Colonic mucosa (tissue), 4 donors: ENCODE data around the gene EYA4. TPM values are rescaled to one million over a fixed set of nuclear protein-coding genes. Genes with fewer than 3 reads are reported as not detected.

Experiments
- DNase-seq: peaks from one replicate; pipeline ENCODE4 v3.0.0-alpha.2; 2020
- H3K27ac ChIP-seq: fragments of 200-600 bp; one replicate; pipeline ENCODE4 v1.8.0; 2021
- H3K27me3 ChIP-seq: fragments of 200-600 bp; one replicate; pipeline ENCODE4 v1.8.0; 2021
- H3K36me3 ChIP-seq: fragments of 200-600 bp; one replicate; pipeline ENCODE4 v1.8.0; 2021
- H3K4me1 ChIP-seq: fragments of 200-600 bp; one replicate; pipeline ENCODE4 v1.8.0; 2021; ENCODE audit warnings: mild to moderate bottlenecking
- H3K4me3 ChIP-seq: fragments of 200-600 bp; one replicate; pipeline ENCODE4 v1.8.0; 2021
- H3K9ac ChIP-seq, 2 donors: one replicate each; pipeline ENCODE4 v1.7.0; 2013; ENCODE audit warnings: control low read depth in 2 of 2, low read depth in 2 of 2, low read length in 2 of 2
- H3K9me3 ChIP-seq: fragments of 200-600 bp; one replicate; pipeline ENCODE4 v1.8.0; 2021
- intact Hi-C: fragments of 100-400 bp; cut with DNase I; formaldehyde crosslinking; loops from one replicate; pipeline ENCODE4 v1.14.1; 2022
- total RNA-seq, 2 donors: library from RNA; stranded (reverse); fragmentation: NEBNext Ultra II Directional in 1 of 2; extraction: Animal tissue kit (Norgen Biotek cat#: 25700) in 1 of 2; gene quantifications; one replicate each; pipeline ENCODE4 v1.2.1, GENCODE V29; 2021
- TF ChIP-seq, protein P1 (sequence below): fragments of 200-600 bp; IDR thresholded peaks from one replicate; pipeline ENCODE4 v1.8.0; 2022; ENCODE audit warnings: antibody characterized with exemption, mild to moderate bottlenecking
- donor health status: healthy.
- donor health status: DM: no; HTN: no; CAD: no.
- donor health status: DM: no; HTN: no; CAD: no.

Gene EYA4
- total RNA-seq, 2 donors from 2014 or later = 0.05 TPM; not detected in 1

DNA sequence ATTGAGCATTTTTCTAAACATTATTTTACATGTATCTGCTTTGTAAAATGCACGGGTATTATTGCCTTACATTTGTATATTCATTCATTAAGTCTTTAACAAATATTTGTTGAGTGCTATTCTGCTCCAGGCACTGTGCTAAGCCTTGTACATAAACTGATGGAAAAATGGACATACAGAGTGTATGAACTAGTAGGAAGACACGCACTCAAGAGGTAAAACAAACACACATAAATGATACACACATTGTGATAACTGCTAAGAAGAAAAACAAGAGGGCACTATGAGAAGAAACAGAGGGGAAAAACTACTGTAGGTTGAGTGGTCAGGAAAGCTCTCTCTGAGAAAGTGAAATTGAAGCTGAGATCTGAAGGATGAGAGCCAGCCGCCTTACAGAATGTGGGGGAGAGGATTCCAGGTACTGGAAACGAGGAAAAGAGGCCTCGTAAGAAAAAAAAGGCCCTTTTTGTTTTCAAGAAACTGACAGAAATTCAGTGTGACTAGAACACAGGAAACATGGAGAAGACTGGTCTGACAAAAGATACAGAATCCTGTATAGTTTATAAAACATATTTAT is 117.5 kb downstream of the EYA4 start:
- Histone ChIP-seq H3K4me1 (no peaks in the 10 kb centered on the region), H3K27ac (no peak overlapping the region), H3K4me3 (no peak overlapping the region), H3K36me3 (no peaks in the 10 kb centered on the region), H3K9me3 (no peaks in the 10 kb centered on the region), H3K9ac (no peak overlapping the region), H3K27me3 (no peaks in the 10 kb centered on the region)
- intact Hi-C loops = no loop called here
- no peak for DNase-seq
- TF ChIP-seq, protein P1, sequence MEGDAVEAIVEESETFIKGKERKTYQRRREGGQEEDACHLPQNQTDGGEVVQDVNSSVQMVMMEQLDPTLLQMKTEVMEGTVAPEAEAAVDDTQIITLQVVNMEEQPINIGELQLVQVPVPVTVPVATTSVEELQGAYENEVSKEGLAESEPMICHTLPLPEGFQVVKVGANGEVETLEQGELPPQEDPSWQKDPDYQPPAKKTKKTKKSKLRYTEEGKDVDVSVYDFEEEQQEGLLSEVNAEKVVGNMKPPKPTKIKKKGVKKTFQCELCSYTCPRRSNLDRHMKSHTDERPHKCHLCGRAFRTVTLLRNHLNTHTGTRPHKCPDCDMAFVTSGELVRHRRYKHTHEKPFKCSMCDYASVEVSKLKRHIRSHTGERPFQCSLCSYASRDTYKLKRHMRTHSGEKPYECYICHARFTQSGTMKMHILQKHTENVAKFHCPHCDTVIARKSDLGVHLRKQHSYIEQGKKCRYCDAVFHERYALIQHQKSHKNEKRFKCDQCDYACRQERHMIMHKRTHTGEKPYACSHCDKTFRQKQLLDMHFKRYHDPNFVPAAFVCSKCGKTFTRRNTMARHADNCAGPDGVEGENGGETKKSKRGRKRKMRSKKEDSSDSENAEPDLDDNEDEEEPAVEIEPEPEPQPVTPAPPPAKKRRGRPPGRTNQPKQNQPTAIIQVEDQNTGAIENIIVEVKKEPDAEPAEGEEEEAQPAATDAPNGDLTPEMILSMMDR = no peak

DNA sequence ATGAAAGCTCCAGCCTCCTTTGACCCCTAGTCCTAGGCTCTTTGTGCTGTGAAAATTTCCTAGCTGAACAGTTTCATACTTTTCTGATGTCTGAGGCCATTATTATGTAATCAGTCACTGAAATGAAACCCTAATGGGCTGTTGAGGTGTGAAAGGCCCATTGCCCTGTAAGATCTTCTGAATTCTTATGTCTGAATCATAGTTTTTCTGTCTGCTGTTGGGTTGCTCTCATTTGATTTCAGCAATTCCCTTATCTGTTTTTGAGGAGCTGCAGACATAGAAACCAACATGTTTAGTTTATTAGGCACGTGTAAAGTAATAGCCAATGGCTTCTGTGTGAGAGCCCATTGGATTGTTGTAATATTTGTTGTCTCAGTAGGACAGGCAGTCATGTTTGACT is 118.1 kb downstream of the EYA4 start:
- Histone ChIP-seq H3K9me3 (no peaks in the 10 kb centered on the region), H3K9ac (no peak overlapping the region), H3K27me3 (no peaks in the 10 kb centered on the region), H3K36me3 (no peaks in the 10 kb centered on the region), H3K4me1 (no peaks in the 10 kb centered on the region), H3K4me3 (no peak overlapping the region), H3K27ac (no peak overlapping the region)
- TF ChIP-seq, protein P1 = no peak
- no peak for DNase-seq
- intact Hi-C loops = no loop called here

DNA sequence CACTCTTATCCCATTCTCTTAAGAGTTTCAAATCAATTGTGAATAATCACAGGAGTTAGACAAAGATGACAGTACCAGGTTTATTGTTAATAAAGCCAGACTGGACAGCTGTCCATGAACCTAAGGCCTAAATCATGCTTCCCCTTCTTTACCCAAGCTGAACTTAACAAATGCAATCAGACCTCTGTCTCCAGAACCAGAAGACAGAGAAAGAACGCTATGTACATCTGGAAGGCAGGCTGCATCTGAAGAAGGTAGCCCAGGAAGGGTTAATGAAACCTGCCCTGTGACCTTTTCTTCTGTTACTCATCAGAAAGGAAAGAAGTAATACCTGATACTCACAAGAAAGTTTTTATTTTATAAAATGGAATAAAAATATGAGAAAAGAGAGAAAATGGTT is 118.6 kb downstream of the EYA4 start:
- Histone ChIP-seq H3K27ac (no peak overlapping the region), H3K4me3 (no peak overlapping the region), H3K9ac (no peak overlapping the region), H3K27me3 (no peaks in the 10 kb centered on the region), H3K4me1 (no peaks in the 10 kb centered on the region), H3K36me3 (no peaks in the 10 kb centered on the region), H3K9me3 (no peaks in the 10 kb centered on the region)
- no peak for DNase-seq
- TF ChIP-seq, protein P1 = no peak
- intact Hi-C loops = no loop called here

DNA sequence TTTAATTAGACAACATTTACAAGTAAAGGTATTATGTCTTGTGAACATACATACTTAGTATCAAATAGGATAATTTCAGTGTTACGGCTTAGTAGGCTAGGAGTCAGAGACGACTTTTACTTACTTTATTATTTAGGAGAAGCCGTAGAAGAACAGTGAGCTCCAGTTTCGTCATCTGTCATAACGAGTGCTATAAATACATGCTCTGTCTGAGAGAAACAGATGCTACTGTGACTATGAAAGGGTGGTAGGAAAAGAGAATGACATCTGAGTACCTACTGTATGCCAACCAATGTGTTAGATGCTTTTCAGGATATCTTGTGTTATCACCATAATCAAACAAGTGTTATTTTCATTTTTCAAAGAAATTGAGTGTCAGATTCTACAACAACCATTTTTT is 119.0 kb downstream of the EYA4 start:
- no peak overlapping the region for H3K4me3 ChIP-seq
- H3K9me3 ChIP-seq = no peaks in the 10 kb centered on the region
- no peak overlapping the region for H3K9ac ChIP-seq
- intact Hi-C loops = no loop called here
- no peak for DNase-seq
- no peaks in the 10 kb centered on the region for H3K4me1 ChIP-seq
- H3K27me3 ChIP-seq = no peaks in the 10 kb centered on the region
- H3K27ac ChIP-seq = no peak overlapping the region
- TF ChIP-seq, protein P1 = no peak
- H3K36me3 ChIP-seq = no peaks in the 10 kb centered on the region

DNA sequence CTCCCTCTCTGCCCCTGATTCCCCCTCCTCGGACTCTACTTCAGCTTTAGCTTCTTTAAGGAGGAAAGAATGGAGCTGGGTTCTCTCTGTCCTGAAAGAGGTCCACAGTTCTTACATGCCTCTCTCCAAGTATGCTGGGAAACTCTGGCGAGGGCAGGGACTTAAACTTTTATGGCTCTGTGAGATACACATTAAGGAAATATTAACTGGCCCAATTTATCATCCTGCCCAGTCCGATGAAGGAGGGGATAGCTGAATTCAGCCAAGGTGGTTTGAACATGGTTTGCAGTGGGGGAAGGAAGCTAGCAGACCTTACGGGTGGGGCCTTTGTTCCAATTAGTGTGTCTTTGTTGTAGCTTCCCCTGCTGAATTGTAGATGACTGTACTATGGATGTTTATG is 121.7 kb downstream of the EYA4 start:
- H3K36me3 ChIP-seq = no peaks in the 10 kb centered on the region
- no peak for DNase-seq

More for the DNA sequence above, 121.7 kb downstream of the EYA4 start:
- H3K9me3 ChIP-seq = no peaks in the 10 kb centered on the region
- intact Hi-C loops = no loop called here
- H3K27ac ChIP-seq = no peak overlapping the region
- H3K4me1 ChIP-seq = no peaks in the 10 kb centered on the region
- TF ChIP-seq, protein P1 = no peak
- no peak overlapping the region for H3K9ac ChIP-seq
- no peak overlapping the region for H3K4me3 ChIP-seq
- H3K27me3 ChIP-seq = no peaks in the 10 kb centered on the region
